Renal pelvis (tissue), 12 donors: ENCODE results near the gene EPAS1. TPM values are rescaled to one million over a fixed set of nuclear protein-coding genes. Genes with fewer than 3 reads are reported as not detected.
A peak's percentile ranks its signal among the peaks of the same experiment; 100 is the strongest.

Experiments used
- DNase-seq: peaks from one replicate; pipeline ENCODE4 v3.0.0-alpha.2; 2013
- long read RNA-seq, 16 experiments: transcript quantifications; one replicate each; lab custom pipeline, GENCODE V29; 2026
- polyA plus RNA-seq, 3 donors: library from polyadenylated mRNA; unstranded; fragments of 120-200 nt; gene quantifications; one replicate each; pipeline ENCODE4 v1.2.1, GENCODE V29; 2013; ENCODE audit not compliant: insufficient read length in 3 of 3

EPAS1 gene
- polyA plus RNA-seq = 10 to 100 TPM; 35.5 to 48.6 (median 44.2) TPM
- long read RNA-seq, donor 1, full-length matches to known transcripts = 3 of 3 reads
- long read RNA-seq, donor 1, partial matches to known transcripts = 0 of 3 reads
- long read RNA-seq, donor 1, other reads (novel, unspliced or antisense) = 0 of 3 reads
- long read RNA-seq, donor 2, full-length matches to known transcripts = 2 of 2 reads
- long read RNA-seq, donor 2, partial matches to known transcripts = 0 of 2 reads
- long read RNA-seq, donor 2, other reads (novel, unspliced or antisense) = 0 of 2 reads
- long read RNA-seq, donor 3 = 0 reads
- long read RNA-seq, donor 4, partial matches to known transcripts = 0 of 3 reads
- long read RNA-seq, donor 4, other reads (novel, unspliced or antisense) = 0 of 3 reads
- long read RNA-seq, donor 5, partial matches to known transcripts = 0 of 3 reads
- long read RNA-seq, donor 5, other reads (novel, unspliced or antisense) = 0 of 3 reads
- long read RNA-seq, donor 6, full-length matches to known transcripts = 4 of 4 reads
- long read RNA-seq, donor 6, partial matches to known transcripts = 0 of 4 reads
- long read RNA-seq, donor 6, other reads (novel, unspliced or antisense) = 0 of 4 reads
- long read RNA-seq, donor 7, full-length matches to known transcripts = 9 of 17 reads
- long read RNA-seq, donor 7, partial matches to known transcripts = 8 of 17 reads
- long read RNA-seq, donor 7, other reads (novel, unspliced or antisense) = 0 of 17 reads
- long read RNA-seq, donor 8, full-length matches to known transcripts = 2 of 2 reads
- long read RNA-seq, donor 8, partial matches to known transcripts = 0 of 2 reads
- long read RNA-seq, donor 8, other reads (novel, unspliced or antisense) = 0 of 2 reads
- long read RNA-seq, donor 9, full-length matches to known transcripts = 4 of 4 reads
- long read RNA-seq, donor 9, partial matches to known transcripts = 0 of 4 reads
- long read RNA-seq, donor 9, other reads (novel, unspliced or antisense) = 0 of 4 reads
- long read RNA-seq, donor 10, full-length matches to known transcripts = 7 of 7 reads
- long read RNA-seq, donor 10, partial matches to known transcripts = 0 of 7 reads
- long read RNA-seq, donor 10, other reads (novel, unspliced or antisense) = 0 of 7 reads
- long read RNA-seq, donor 11, full-length matches to known transcripts = 9 of 16 reads
- long read RNA-seq, donor 11, partial matches to known transcripts = 7 of 16 reads
- long read RNA-seq, donor 11, other reads (novel, unspliced or antisense) = 0 of 16 reads
- long read RNA-seq, donor 12, full-length matches to known transcripts = 7 of 7 reads
- long read RNA-seq, donor 12, partial matches to known transcripts = 0 of 7 reads
- long read RNA-seq, donor 12, other reads (novel, unspliced or antisense) = 0 of 7 reads
- long read RNA-seq, donor 13, partial matches to known transcripts = 0 of 3 reads
- long read RNA-seq, donor 13, other reads (novel, unspliced or antisense) = 0 of 3 reads
- long read RNA-seq, donor 14 = 0 reads
- long read RNA-seq, donor 15, full-length matches to known transcripts = 5 of 5 reads
- long read RNA-seq, donor 15, partial matches to known transcripts = 0 of 5 reads
- long read RNA-seq, donor 15, other reads (novel, unspliced or antisense) = 0 of 5 reads
- long read RNA-seq, donor 16, full-length matches to known transcripts = 6 of 6 reads
- long read RNA-seq, donor 16, partial matches to known transcripts = 0 of 6 reads
- long read RNA-seq, donor 16, other reads (novel, unspliced or antisense) = 0 of 6 reads

- DNase-seq = peak; percentile 74
These were observed at the start of gene EPAS1 for GRCh38 chr2:46296840-46297545. EPAS1 (plus strand) TSS chr2:46297407; CDS start chr2:46297912, 505 bp downstream.

DNA sequence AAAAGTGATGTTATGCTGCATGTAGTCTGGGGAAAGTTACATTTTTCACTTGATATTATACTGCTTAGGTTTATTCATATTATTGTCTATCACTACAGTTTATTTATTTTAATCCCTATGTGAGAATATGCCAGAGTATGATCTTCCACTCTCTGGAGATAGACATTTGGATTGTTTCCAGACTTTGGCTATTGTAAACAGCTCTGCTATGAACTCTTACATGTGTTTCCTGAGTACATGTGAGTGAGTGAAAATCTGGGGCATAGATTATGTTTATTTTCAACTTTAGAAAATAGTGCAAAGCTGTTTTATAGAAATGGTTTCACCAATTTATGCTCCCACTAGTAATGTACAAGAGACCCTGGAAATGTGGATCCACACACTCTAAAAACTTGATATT is 49.0 kb upstream of the EPAS1 start:
- DNase-seq = no peak

DNA sequence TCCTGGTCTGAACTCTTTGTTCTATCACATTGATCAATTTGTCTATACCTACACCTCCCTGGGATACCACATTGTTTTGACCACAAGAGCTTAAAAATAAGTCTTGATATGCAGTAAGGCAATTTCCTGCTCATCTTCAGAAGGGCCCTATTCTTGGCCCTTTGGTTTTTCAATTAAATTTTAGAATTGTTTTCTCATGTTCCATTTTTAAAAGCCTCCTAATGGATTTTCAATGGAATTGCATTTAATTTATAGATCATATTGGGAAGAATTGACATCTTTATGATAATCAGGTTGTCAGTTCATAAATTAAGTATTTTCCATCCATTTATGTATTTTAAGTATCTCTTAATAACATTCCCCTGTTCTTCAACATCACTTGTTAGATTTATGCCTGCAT is 47.6 kb upstream of the EPAS1 start:
- DNase-seq = no peak

DNA sequence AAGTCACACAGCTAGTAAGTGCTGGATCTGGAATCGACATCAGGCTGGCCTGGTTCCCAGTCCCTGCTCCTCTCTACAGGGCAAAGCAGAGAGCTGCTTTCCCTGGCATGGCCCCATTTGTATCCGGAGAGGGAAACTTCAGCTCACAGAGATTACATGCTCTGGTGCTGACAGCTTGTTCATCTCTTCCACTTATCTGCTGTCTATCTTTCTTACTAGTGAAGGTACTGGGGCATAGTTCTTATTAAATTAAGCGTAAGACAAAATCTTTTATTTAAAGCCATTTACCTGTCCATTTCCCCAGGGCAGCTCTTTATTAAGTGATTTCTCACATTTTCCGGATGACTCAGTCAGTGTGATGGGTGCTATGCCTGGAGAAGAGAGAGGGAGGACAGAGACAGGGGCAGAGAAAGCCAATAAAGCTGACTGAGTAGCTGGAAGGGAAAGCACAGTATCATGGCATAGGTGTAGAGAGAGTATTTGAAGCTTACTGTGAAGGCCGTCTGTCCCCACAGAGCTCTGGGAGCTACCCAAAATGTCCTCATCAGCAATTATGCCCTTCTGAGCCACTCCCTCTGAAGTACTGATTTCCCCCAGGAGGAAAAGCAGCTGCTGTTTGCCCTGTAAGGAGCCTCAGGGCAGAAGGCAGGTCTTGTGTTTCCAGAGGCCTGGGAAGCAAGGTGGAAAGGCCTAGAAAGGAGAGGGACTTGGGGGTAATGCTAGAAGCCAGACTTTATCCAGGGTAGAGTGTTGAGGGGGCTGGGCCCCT is 44.1 kb upstream of the EPAS1 start:
- DNase-seq = no peak

- DNase-seq = no peak
These were observed 42.7 kb upstream of the EPAS1 start for GRCh38 chr2:46254474-46254873.

- DNase-seq = no peak
These were observed 40.6 kb upstream of the EPAS1 start for GRCh38 chr2:46256563-46257142.

- DNase-seq = peak; percentile 28
These were observed 39.7 kb upstream of the EPAS1 start for GRCh38 chr2:46257476-46257875.

GRCh38 chr2:46257980-46258379 is 39.2 kb upstream of the EPAS1 start:
- no peak for DNase-seq

- DNase-seq = peak; percentile 17
These were observed 38.0 kb upstream of the EPAS1 start for GRCh38 chr2:46258937-46259776.

DNA sequence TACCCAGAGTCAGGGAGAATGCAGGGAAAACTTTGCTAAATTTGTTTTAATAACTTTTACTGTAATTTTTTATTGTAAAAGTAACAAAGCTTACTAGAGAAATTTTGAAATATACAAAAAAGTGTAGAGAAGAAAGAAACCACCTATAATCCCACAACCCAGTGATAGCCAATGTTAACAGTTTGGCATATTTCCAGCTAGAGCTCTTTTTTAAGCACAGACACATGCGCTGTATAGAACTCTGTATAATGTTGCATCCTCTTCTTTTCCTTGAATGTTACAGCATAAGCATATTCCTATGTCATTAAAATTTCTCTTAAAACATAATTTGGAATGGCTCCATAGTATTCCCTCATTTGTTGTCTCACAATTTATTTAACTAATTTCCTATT is 37.4 kb upstream of the EPAS1 start:
- no peak for DNase-seq

- no peak for DNase-seq
These were observed 36.9 kb upstream of the EPAS1 start for GRCh38 chr2:46260305-46260704.

DNA sequence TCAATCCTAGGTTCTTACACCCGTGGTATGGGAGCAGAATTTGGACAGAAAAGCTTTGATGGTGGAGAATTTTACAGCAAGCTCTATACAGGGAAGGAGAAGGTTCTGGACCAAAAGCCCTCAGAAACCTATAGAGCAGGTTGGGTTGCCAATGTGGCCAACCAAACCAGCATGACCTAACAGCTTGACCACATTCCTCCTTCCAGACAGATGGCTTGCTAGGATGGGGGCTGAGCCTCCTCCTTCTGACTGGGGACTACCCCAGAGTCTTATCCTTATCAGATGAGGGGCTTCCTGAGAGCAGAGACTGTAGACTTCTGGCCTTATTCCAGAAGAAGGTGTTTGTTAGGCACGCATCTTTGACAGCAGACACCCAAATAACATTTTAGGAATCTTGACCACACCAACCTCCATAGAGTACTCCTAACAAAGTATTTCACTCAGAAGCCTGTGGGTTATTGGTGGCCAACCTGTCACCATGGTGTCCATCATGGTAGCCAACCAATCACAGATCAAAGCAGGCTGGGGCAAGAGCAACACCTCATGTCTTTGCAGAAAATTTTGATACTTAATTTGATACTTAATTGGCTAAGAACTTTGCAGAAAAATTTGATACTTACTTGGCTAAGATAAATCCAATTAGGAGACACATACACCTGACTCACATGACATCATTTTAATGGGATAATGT is 34.8 kb upstream of the EPAS1 start:
- DNase-seq = no peak

- no peak for DNase-seq
These were observed 33.9 kb upstream of the EPAS1 start for GRCh38 chr2:46263347-46263746.

DNA sequence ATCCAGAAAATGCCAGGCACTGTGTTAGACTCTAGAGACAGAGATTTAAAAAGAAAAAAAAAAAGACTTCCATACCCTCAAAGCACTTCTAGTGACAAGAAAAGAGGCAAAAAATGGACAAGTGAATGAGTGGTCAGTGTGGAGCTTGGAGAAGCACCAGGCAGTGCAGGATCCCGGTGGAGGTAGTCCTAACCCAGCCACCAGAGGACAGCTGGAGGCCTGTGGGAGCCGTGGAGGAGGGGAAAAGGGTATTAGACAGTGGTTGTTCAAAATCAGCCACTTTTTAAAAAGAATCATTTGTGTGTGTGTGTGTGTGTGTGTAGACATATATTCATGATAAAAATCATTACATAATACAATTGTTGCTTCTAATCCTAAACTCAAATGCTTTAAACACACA is 32.8 kb upstream of the EPAS1 start:
- no peak for DNase-seq

- no peak for DNase-seq
These were observed 31.1 kb upstream of the EPAS1 start for GRCh38 chr2:46266134-46266533.

GRCh38 chr2:46267616-46268015 is 29.6 kb upstream of the EPAS1 start:
- DNase-seq = no peak

DNA sequence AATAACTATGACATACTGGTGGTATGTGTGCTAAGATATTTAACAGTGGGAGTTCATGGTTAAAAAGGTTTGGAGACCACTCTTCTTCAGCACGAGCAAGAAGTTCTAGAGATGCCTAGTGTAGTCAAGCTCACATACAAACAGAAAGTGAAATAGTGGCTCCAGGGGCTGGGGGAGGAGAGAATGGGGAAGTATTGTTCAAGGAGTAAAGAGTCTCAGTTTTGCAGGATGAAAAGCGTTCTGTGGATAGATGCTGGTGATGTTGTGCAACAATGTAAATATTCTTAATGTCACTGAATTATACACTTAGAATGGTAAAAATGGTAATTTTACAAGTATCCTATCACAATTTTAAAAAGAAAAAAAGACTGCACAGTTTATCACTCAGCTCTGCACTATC is 29.0 kb upstream of the EPAS1 start:
- DNase-seq = no peak

DNA sequence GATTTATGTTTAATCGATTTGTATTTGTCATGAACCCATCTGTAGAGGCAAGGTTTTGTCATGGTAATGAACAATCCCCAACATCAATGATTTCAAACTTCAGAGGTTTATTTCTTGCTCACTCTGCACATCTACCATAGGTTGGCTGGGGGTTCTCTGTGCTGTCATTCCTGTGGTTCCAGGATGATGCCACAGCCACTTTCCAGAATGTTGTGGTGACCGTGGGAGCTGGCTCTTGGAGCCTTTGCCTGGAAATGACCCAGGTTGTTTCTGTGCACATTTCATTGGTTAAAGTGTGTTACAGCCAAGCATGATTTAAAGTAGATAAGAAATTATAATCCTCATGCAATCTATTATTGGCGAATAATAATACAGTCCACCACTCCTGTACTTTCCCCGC is 28.2 kb upstream of the EPAS1 start:
- no peak for DNase-seq
